HG03571 (cell line): ENCODE measurements around the gene HOXD10.

Experiments used
- ATAC-seq: cut with Tn5 transposase; IDR thresholded peaks from one replicate; pipeline ENCODE4 v1.9.1; 2021; ENCODE audit not compliant: unreplicated experiment

Gene HOXD10

DNA sequence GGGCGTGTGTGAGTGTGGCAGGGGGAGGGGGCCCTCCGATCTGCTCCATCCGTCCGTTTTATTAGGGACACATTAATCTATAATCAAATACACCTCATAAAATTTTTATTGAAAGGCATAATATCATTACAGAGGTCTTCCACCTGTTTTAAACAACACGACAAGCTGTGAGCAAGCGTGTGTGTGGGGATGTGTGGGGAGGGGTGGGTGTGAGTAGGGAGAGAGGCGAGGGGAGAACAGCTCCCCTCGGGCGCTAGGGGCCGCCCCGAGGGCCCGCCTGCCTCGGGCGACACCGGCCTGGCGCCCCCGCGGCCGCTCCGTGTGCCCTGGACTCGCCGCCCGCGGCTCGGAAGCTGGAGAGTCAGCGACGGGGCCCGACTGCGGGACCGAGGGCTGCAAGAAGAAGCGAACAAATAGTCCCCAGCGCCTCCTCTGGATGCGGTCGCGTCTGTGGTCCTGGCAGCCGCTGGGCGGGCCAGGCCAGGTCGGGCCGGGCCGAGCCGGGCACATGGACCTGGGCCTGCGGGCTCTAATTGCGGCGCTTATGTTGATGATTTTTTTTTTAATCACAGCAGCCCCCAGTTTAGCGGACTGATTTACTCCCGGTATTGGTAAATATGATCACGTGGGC, 5.6 kb downstream of the HOXD10 start:
- no peak for ATAC-seq

DNA sequence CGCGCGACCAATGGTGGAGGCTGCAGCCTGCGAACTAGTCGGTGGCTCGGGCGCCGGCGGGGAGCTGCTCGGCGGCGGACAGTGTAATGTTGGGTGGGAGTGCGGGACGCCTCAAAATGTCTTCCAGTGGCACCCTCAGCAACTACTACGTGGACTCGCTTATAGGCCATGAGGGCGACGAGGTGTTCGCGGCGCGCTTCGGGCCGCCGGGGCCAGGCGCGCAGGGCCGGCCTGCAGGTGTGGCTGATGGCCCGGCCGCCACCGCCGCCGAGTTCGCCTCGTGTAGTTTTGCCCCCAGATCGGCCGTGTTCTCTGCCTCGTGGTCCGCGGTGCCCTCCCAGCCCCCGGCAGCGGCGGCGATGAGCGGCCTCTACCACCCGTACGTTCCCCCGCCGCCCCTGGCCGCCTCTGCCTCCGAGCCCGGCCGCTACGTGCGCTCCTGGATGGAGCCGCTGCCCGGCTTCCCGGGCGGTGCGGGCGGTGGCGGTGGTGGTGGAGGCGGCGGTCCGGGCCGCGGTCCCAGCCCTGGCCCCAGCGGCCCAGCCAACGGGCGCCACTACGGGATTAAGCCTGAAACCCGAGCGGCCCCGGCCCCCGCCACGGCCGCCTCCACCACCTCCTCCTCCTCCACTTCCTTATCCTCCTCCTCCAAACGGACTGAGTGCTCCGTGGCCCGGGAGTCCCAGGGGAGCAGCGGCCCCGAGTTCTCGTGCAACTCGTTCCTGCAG, 6.3 kb downstream of the HOXD10 start, which contains the start of gene HOXD9:
TSS of gene HOXD9 (plus strand) at position 37 of the 728 bp plus-strand sequence. CDS start at position 87, 50 bp downstream.
- no peak for ATAC-seq

DNA sequence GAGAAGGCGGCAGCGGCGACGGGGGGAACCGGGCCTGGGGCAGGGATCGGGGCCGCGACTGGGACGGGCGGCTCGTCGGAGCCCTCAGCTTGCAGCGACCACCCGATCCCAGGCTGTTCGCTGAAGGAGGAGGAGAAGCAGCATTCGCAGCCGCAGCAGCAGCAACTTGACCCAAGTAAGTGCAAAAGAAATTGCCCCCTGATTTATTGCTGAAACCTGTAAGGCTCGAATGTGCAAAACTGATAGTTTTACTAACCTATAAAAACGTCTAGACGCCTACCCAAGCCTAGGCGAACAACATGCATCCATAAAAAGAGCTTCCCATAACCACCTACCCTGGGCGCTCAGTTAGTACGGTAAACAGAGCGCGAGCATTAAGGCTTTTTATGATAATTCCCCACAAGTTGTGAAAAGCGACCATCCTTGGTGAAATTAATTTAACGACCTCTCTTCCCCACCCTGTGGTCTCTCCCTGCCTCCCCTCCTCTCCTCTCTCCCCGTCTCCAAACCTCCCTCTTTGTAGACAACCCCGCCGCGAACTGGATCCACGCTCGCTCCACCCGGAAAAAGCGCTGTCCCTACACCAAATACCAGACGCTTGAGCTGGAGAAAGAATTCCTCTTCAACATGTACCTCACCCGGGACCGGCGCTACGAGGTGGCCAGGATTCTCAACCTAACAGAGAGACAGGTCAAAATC, 7.0 kb downstream of the HOXD10 start:
- no peak for ATAC-seq

DNA sequence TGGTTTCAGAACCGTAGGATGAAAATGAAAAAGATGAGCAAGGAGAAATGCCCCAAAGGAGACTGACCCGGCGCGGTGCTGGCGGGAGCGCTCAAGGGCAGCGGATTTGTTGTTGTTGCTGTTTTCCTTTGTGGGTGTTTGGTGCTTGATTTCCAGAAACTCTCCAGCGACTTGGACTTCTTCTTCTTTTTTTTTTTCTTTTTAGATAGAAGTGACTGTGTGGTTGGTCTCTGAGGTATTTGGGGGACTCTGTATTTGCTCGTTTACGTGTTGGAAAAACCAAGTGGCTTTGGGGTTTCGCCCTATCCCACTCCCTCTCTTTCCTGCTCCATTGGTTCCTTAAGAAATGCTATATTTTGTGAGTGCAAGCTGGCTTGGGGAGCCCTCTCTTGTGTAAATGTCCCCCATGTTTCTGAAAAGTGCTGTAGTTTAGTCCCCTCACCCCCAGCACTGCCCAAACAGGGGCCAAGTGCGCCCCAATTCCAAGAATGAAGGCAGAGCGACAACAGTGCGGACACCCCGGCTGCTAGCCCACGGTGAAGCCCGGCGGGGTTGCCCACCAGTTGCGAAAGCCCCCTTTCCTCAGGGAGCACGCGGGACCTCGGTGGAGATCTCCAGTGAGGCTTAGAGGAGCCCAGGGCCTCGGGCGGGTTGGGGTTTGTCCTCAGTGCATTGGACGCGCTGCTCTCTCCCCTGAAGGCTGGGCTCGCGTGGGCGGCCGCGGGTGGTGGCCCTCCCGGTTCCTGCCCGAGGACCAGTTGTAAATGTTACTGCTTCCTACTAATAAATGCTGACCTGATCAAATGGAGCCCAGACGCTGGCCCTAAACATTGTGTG, 7.8 kb downstream of the HOXD10 start:
- ATAC-seq, result no peak

DNA sequence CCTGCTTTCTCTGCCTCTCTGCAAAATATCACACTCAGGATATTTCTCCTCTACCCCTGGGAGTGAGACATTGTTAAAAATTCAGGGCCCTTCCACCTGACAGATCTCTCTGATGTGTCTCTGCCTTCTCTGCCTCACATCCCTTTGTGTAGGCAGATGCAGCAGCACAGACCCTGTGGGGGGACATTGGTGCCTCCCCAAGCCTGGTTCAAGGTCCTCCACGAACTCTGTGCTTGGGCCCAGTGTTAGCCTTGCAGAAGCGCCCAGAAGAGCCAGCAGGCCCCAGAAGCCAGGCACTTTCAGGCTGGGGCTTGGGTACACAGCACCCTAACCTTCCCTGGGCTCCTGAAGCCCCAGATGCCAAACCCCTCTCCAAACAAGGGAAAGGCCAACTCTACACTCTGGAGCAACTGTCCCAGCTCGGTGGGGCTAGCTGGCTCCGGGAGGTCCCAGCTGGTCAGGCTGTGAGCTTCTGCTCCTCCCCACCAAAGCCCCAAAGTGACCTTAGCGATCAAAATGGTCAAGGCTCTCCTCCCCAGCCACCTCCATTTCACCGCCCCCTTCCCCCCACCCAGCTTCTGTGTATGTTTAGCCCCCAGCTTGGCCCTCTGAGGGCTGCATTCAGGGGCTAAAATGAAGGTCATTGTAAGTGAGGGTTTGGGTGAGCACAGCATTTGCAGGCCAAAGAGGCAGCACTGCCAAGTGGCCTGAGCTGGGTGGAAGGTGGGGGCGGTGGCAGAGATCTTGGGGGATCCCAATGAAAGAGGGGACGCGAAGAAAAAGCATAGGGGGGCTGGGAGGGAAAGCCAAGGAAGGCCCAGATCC, 8.6 kb downstream of the HOXD10 start:
- ATAC-seq, result no peak

DNA sequence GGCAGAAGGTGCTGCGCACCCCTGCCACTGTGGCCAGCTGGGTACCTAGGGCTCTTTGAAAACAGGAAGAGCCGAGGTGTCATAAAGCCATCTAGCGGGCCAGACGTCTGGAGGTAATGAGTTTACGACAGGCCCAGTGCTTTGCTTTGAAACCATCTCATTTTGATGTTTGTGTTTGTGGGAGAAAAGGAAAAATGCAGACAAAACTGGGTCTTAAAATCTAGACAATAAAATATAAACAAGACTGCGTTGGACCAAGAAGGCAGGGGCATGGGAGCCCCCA, 9.1 kb downstream of the HOXD10 start:
- no peak for ATAC-seq

DNA sequence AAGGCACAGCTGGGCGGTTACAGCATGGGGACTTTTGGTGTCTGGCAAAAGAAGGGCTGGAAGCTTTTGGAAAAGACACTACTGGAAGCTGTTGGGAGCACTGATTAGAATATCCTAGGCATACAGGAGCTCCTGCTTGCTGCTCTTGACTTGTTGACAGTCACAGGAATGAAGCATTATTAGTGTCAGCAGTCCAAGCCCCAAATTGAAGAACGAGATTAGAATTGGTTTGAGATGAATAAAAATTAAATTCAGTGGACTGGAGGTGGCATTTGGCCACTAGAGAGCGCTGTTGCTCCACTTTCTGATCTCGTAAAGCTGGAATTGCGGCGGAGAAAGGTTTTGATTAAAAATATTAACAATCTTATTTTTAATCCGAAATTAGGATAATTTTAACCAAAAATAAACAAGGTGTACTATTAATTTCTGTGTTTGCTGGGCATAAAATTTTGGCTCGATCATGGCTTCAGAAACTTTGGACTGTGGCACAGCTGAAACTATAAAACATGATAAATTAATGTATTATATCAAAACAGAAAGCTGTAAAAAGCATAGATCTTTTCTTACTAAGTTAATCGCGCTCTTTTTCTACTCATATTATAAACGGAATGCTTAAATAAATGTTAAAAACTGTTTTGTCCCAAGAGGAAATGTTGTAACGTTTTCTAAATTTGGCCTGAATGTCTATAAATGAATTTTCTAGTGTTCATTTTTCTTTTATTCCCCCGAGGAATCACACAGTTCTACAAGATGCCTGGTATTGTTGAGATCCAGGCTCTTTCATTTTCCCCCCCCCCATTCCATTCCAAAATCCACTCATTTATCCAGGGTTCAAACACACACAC, 10.6 kb downstream of the HOXD10 start:
- no peak for ATAC-seq

DNA sequence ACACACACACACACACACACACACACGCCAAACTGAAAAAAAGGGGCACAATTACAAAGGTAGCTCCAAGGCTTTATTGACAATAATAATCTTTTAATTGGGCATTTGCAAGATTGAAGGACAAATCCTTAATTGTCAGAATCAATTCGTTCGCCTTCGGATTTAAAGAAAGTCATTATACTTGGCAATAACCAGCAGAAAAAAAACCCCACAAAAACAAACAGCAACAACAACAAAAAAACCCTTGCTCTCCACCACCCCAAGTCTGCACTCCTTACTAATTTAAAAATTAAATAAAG, 11.1 kb downstream of the HOXD10 start:
- no peak for ATAC-seq

DNA sequence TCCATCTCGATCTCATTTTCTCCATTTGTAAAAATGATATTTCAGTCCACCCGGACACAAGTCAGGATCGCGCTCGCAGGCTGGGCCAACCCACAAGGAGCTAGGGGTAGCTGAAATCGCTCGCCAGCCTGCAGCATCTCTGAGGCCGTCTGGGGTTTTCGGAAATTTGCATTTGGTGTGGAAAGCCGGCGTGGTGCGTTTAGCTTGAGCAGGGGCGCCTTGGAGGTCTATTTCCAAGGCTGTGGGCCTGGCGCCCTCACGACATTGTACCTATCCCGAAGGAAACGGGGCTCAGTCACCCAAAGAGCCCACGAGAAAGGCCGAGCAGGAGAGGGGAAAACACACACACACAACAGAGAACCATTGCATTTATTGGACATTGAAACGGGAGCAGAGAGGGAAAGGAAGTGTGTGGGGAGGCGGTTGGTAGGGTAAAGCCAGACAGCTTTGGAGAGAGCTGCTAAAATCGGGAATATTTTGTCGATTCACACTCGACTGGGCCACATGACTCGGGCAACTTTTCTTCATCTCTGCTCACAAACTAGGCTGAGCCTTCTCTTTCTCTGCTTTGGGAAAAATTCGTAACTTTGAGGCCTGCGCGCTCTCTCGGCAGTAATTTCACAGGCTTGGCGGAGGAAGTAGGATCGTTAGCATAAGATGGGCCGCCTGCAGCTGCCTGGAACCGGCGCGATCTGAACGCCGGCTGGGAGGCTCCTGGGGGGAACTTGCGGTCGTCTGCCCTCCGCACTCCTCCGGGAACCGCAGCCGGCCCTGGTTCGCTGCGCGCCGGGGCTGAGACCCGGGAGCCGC, 11.8 kb downstream of the HOXD10 start:
- ATAC-seq, result no peak

DNA sequence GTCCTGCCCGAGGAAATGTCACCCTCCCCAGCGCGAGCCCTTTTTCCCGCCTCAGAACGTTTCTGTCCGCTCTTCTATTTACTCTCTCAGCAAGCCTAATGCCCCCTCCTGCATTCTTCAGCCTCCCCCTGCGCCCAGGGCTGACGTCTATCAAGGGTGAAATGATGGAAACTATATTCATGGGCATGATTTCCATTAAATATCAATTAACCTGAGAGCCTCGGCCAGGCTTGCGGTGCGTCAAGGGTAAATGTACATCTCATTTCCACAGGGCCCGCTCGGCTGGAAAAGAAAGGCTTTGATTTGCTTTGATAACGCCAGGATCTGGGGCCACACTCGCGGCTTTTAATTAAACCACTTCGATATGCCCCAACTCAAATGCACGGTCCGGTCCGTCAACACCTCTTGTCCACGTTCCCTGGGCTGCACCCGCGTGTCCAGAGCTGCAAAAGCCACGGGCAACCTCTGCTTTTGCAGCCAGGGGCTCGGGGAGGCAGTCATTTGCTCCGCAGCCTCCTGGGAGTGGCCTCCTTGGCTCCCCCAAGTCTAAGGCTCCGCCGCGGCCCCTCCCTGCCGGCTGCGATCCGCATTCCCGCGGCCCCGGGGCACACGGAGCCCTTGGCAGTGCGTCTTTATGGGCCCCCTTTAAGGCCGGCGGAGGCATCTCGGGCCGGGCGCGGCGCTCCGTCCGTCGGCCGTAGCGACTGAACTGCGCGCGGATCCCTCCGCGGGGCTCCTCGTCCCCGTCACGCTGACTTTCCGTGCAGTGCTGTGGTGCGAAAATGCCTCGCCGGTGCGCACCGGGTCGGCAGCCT, 12.6 kb downstream of the HOXD10 start, which contains the start of gene HOXD8:
TSS of gene HOXD8 (plus strand) at position 724 of the 815 bp plus-strand sequence. CDS start 662 bp downstream, outside the sequence.
- no peak for ATAC-seq

DNA sequence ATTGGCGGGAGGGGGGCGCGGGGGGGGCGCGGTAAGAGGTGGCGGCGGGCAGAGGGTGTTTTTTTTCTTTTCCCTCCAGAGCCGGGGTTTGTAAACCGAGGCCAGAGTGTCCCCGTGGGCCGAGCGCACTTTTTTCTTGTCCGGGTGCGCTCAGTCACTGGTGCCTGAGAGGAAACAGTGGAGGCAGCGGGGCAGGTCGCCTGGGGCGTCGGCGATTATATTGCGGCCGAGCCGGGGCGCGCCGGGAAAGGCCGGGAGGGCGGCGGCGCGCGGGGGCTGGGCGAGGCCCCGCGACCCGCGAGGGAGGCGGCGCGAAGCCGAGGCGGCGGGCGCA, 13.2 kb downstream of the HOXD10 start:
- no peak for ATAC-seq

DNA sequence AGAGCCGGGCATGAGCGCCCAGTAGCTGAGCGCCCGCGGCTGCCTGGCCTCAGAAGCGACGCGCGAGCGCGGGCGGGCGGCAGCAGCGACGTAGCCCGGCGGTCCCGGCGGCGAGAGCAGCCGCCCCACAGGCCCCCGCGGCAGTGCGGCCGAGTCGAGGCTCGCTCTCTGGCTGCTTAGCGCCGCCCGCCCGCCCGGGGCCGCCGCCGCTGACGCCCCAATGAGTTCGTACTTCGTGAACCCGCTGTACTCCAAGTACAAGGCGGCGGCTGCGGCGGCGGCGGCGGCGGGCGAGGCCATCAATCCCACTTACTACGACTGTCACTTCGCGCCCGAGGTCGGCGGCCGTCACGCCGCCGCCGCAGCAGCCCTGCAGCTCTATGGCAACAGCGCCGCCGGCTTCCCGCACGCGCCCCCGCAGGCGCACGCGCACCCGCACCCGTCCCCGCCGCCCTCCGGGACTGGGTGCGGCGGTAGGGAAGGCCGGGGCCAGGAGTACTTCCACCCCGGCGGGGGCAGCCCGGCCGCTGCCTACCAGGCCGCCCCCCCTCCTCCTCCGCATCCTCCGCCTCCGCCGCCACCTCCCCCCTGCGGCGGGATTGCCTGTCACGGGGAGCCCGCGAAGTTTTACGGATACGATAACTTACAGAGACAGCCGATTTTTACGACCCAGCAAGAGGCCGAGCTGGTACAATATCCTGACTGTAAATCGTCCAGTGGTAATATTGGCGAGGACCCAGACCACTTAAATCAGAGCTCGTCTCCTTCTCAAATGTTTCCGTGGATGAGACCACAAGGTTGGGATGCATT, 13.8 kb downstream of the HOXD10 start:
- ATAC-seq, result no peak

DNA sequence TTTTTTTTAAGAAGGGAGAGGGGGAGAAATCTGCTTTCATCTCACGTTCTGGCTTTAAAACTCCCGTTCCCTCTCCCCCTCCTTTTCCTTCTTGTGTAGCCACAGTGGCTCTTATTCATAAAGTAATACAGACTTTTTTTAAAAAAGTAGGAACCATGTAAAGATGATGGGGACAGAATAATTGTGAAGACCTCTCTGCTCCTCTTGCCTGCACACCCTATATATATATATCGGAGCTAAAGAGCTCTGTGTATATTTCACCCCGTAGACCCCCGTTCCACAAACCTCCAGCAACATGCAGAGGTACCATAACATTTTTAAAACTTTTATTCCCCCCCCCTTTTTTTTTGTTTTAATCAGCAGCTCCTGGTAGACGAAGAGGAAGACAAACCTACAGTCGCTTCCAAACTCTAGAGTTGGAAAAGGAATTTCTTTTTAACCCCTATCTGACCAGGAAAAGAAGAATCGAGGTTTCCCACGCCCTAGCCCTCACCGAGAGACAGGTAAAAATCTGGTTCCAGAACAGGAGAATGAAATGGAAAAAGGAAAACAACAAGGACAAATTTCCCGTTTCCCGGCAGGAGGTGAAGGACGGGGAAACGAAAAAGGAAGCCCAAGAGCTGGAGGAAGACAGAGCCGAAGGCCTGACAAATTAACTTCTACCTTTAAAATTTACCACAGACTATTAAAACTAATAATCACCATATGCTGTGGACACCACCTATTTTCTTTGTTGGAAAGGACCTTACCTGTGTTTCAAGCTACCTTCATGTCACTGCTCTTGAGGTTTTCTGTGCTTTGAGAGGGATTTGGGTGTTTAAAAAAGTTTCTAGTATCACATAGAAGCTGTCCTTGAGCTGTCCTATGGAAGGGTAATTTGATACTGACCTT, 14.6 kb downstream of the HOXD10 start:
- no peak for ATAC-seq

DNA sequence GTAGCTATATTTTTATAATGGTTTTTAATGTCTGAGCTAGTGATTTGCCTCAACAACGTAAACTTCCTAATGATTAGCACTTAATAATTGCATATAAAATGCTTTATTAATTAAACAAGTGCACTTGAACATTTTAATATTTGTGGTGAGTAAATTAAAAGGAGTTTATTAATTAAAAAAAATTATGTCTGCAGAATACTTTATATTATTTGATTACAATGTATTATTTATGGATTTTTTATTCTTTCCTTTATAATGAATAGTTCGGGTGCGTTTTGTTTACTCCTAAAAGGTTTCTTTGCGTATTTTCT, 15.2 kb downstream of the HOXD10 start:
- no peak for ATAC-seq

DNA sequence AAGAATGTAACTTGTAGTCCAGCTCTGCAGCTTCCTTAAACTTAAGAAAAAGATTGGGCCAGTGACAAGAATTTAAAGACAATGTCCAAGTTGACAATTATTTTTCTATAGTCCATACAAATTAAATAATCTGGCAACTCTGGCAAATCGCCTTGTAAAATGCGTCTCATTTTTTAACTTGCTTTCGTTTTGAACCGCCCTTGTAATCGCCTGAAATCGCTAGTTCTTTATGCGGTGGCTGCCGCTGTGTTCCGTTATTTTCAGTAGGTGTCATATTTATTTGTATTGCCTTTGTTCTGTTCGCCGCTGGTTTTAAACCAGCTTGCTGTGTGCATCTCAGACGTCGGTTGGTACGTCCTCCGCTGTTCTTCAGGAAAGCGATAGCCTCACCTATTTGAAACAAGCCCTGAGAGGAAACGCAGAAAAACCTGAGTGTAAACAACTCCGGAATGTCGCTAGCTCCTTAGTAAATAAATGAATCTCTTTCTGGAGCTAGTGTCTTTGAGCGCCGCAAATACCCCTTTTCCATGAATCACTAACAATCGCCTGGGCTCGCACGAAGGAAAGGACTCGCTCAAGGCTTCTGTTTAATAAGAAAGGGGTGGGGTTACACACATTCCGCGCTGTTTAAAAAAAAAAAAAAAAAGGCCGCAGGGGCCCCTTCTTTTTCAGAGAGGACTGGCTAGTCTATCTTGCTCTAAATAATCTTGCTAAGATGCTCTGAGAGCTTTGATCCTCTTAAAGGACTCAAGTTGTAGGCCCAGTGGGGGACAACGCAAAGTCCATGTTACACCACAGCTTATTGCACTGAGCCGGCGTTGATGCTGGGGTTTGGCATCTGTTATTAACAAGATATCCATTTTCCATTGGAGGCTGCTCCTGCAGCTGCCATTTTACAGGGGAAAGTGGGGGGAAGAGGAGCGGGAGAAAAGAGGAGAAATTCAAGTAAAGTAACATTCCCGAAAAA, 15.9 kb downstream of the HOXD10 start:
- no peak for ATAC-seq
